ENCODE data around the gene ETS1. TPM values are rescaled to one million over a fixed set of nuclear protein-coding genes. Genes with fewer than 3 reads are reported as not detected.
A peak's percentile ranks its signal among the peaks of the same experiment; 100 is the strongest.

The ETS1 gene
- total RNA-seq, 1 donor from 2014 or later: 3.0 TPM

GRCh38 chr11:128523641-128524040 lies 63.7 kb downstream of the ETS1 start:
- Mint-ChIP-seq H3K27me3 (peaks cover 76% of the 10 kb centered on the region), H3K9me3 (ENCODE audit: low read depth) (no peaks in the 10 kb centered on the region), H3K4me1 (ENCODE audit: low read depth) (peaks cover 18% of the 10 kb centered on the region), H3K27ac (no peak overlapping the region), H3K36me3 (ENCODE audit: insufficient read depth) (no peaks in the 10 kb centered on the region), H3K4me3 (ENCODE audit: low read depth) (no peak overlapping the region)
- no peak for DNase-seq (ENCODE audit: low spot score, unreplicated experiment)
- TF ChIP-seq, protein P1, sequence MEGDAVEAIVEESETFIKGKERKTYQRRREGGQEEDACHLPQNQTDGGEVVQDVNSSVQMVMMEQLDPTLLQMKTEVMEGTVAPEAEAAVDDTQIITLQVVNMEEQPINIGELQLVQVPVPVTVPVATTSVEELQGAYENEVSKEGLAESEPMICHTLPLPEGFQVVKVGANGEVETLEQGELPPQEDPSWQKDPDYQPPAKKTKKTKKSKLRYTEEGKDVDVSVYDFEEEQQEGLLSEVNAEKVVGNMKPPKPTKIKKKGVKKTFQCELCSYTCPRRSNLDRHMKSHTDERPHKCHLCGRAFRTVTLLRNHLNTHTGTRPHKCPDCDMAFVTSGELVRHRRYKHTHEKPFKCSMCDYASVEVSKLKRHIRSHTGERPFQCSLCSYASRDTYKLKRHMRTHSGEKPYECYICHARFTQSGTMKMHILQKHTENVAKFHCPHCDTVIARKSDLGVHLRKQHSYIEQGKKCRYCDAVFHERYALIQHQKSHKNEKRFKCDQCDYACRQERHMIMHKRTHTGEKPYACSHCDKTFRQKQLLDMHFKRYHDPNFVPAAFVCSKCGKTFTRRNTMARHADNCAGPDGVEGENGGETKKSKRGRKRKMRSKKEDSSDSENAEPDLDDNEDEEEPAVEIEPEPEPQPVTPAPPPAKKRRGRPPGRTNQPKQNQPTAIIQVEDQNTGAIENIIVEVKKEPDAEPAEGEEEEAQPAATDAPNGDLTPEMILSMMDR (IDR thresholded peaks at IDR 0.05; ENCODE audit: unreplicated experiment): no peak

- H3K4me3 Mint-ChIP-seq (ENCODE audit: low read depth): peak overlapping the region; percentile 78
- H3K27ac Mint-ChIP-seq: peak overlapping the region; percentile 67
- no peaks in the 10 kb centered on the region for H3K9me3 Mint-ChIP-seq (ENCODE audit: low read depth)
- H3K36me3 Mint-ChIP-seq (ENCODE audit: insufficient read depth): no peaks in the 10 kb centered on the region
- TF ChIP-seq, protein P1 (IDR thresholded peaks at IDR 0.05; ENCODE audit: unreplicated experiment): no peak
- DNase-seq (ENCODE audit: low spot score, unreplicated experiment): no peak
- H3K4me1 Mint-ChIP-seq (ENCODE audit: low read depth): peaks cover 20% of the 10 kb centered on the region
- peaks cover 76% of the 10 kb centered on the region for H3K27me3 Mint-ChIP-seq
Measured at GRCh38 chr11:128522943-128523518, 64.3 kb downstream of the ETS1 start.

- Mint-ChIP-seq H3K9me3 (ENCODE audit: low read depth) (no peaks in the 10 kb centered on the region), H3K4me1 (ENCODE audit: low read depth) (peaks cover 22% of the 10 kb centered on the region), H3K27ac (peak overlapping the region; percentile 67)
Measured at GRCh38 chr11:128522055-128522942, 65.1 kb downstream of the ETS1 start.

DNA sequence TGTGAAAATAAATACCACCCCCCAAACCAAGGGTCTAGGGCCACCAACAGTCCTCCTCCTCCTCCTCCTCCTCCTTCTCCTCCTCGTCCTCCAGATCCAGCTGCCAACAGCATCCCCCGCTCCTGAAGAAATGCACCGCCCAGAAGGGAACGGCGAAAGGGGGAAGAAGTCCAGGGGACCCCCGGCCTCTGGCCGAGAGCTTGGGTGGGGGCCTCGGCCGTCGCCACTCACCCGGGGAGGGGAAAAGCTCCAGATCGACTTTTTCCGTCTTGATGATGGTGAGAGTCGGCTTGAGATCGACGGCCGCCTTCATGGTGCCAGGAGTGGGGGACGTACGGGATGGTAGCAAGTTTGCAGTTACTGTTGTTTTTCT lies 65.7 kb downstream of the ETS1 start:
- Mint-ChIP-seq H3K4me1 (ENCODE audit: low read depth) (peaks cover 22% of the 10 kb centered on the region), H3K27ac (no peak overlapping the region), H3K9me3 (ENCODE audit: low read depth) (no peaks in the 10 kb centered on the region), H3K36me3 (ENCODE audit: insufficient read depth) (no peaks in the 10 kb centered on the region), H3K27me3 (peaks cover 75% of the 10 kb centered on the region), H3K4me3 (ENCODE audit: low read depth) (peak overlapping the region; percentile 68)
- TF ChIP-seq, protein P1 (IDR thresholded peaks at IDR 0.05; ENCODE audit: unreplicated experiment): no peak
- DNase-seq (ENCODE audit: low spot score, unreplicated experiment): peak; percentile 12

More at GRCh38 chr11:128522055-128522942, 65.1 kb downstream of the ETS1 start:
- TF ChIP-seq, protein P1 (IDR thresholded peaks at IDR 0.05; ENCODE audit: unreplicated experiment): no peak
- peak; percentile 80 for DNase-seq (ENCODE audit: low spot score, unreplicated experiment)
- no peaks in the 10 kb centered on the region for H3K36me3 Mint-ChIP-seq (ENCODE audit: insufficient read depth)
- peaks cover 76% of the 10 kb centered on the region for H3K27me3 Mint-ChIP-seq
- peak overlapping the region; percentile 78 for H3K4me3 Mint-ChIP-seq (ENCODE audit: low read depth)

DNA sequence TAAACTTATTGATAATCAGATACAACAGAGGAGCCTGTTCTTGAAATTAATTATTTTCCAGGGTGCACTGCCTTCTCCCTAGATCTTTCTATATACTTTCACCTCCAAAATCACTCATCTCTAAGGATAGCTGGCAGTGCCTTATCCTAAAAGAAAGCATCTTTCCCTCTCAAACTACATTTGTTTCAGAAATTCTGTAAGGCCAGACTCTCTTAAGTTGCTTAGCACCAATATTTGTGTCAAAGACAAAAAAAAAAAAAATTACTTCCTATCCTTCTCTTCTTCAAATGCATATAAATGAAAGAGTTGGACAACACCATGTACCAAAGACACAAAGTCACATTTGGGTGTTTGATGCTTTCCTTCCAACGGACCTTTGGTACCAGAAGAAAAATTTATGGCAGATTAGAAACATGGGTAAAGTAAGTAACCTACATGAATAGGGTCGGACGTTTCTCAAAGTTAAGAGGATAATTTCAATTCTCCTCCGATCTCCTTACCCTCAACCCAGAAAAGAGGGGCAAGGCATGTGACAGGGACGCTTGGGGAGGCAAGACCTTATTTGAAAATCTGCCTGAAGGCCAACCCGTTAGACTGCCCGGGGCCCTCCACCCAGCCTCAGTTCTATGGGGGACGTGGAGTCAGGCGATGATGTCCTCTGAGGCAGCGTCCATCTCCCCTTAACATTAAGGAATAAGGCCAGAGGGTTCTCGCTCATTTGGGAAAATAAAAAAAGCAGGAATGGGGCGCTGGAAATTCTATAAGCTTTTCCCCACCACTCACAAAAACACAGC lies 66.3 kb downstream of the ETS1 start:
- Mint-ChIP-seq H3K4me1 (ENCODE audit: low read depth) (peaks cover 22% of the 10 kb centered on the region), H3K27ac (no peak overlapping the region), H3K9me3 (ENCODE audit: low read depth) (no peaks in the 10 kb centered on the region), H3K36me3 (ENCODE audit: insufficient read depth) (no peaks in the 10 kb centered on the region), H3K27me3 (peaks cover 76% of the 10 kb centered on the region), H3K4me3 (ENCODE audit: low read depth) (peak overlapping the region; percentile 68)
- DNase-seq (ENCODE audit: low spot score, unreplicated experiment): no peak
- TF ChIP-seq, protein P1 (IDR thresholded peaks at IDR 0.05; ENCODE audit: unreplicated experiment): no peak
